AG10803 (cell line): ENCODE measurements around the gene EYS.
"Not testable (repeated sequence)": the region's sequence is repeated elsewhere in the genome, so short reads cannot be mapped to it uniquely, and the experiment has no call there.

Experiments
- DNase-seq: peaks from one replicate; pipeline ENCODE4 v3.0.0; 2010; ENCODE audit warnings: low read depth
- H3K4me3 ChIP-seq: 2 replicates; pipeline ENCODE4 v1.5.1; 2011; ENCODE audit warnings: mild to moderate bottlenecking, low read length, control low read depth
- CTCF ChIP-seq: conservative IDR thresholded peaks from 2 replicates; pipeline ENCODE4 v1.5.1; 2011; ENCODE audit warnings: mild to moderate bottlenecking, low read length, control low read depth, inconsistent platforms

Gene EYS

DNA sequence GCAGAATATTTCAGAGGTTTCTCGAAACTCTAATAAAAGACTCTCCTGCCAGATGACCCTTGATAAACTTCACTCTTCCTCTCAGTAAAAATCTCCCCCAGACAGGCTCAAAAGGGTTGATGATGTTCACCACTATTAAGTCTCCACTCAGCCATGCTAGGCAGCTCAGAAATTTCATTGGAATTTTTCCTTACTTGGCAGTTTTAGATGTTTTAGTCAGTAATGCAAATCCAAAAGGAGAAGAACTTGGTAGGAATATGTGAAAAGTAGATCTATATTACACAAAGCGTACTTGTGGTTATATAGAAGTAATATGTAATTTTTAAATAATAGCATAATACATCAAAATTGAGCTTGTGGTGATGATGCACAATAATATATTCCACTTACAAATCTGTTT, 1738.4 kb downstream of the EYS start:
- DNase-seq, result no peak
- TF ChIP-seq CTCF, result no peak
- no peak overlapping the region for H3K4me3 ChIP-seq

DNA sequence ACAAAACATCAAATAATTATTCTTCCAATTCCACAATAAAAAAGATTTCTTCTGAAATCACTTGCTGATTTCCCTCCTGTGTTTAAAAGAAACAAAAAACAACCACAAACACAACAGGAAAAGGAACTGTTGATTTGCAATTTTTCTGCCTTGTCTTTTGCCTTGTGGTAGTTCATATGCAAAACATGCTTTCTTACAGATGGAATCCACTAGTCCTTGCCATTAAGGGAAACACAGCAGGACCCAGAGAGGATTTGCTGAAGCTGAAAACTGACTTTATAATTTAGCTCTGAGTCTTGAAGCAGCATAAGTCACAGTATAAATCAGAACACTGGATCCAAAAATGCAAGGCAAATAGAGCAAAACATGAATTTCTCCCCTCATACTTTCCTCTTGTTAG, 1742.7 kb downstream of the EYS start:
- no peak for DNase-seq
- H3K4me3 ChIP-seq, result no peak overlapping the region
- no peak for TF ChIP-seq CTCF

DNA sequence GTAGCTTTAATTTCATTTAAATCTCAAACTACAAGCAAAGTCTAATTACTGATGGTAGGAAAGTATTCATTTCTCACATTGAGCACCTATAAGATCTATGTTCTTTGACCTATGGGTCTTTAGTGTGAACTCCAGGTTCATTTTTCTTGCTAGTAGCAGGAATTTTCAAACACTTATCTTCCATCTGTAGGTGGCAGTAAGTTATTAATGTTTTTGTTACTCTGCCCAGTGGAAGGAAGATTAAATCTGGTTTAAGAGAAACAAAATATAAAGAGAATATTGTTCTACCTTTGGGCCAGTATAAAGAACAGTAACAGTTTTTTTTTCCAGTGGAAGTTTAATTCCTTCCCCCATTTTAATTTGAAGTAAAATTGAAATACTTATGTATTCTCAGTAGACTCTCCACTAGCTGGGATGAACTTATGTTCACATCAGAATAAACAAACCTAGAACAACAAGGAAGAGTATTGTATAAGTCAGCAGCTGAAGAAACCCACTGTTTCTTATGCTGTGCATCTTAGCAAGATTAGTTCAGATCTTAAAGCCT, 1743.2 kb downstream of the EYS start:
- no peak overlapping the region for H3K4me3 ChIP-seq
- no peak for DNase-seq
- TF ChIP-seq CTCF, result no peak

DNA sequence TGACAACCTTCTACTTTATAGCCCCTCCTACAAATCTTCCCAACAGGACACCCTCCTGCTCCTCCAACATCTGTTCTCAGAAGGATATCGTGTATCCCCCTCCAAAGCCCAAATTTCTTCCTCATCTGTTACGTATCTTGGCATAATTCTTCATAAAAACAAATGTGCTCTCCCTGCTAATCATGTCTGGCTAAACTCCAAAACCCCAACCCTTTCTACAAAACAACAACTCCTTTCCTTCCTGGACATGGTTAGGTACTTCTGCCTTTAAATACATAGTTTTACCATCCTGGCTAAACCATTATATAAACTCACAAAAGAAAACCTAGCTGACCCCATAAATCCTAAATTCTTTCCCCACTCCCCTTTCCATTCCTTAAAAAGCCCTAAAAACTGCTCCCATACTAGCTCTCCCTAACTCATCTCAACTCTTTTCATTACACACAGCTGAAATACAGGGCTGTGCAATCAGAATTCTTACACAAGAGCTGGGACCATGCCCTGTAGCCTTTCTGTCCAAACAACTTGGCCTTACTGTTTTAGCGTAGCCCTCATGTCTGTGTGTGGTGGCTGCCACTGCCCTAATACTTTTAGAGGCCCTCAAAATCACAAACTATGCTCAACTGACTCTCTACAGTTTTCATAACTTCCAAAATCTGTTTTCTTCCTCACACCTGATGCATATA, 1753.5 kb downstream of the EYS start:
- not testable (repeated sequence) for H3K4me3 ChIP-seq, DNase-seq

DNA sequence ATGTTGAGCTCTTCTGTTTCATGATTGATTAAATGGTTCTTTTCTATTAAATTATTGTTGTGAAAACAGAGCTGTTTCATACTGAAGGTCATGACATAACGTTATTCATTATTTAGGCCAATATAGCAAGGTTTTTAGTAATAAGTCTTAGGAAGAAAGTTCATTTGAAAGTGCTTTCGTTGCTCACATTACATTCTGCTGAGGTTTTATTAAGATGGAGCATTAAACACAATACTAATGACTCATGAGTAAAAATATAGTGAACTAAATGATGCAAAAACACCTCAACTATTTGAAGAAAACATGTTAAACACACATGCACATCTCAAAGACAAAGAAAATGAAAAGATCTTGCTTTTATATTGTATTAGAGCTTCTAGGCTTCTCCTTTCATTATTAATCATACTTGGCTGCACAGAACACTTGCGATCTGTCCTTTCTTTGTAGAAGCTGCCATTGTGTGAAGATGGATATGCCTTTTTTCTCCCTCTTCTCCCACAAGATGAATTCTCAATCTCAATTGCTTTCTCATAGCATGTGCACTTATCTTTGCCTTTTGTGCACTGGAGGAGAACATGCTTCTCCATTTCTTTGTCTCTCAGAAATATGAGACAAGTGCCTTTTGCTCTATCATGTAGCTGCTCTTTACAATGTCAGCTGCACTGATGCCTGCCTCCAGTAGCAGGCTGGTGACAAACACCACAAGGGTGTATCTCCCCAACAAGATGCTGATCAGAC, 1759.1 kb downstream of the EYS start:
- TF ChIP-seq CTCF, result no peak
- DNase-seq, result no peak
- no peak overlapping the region for H3K4me3 ChIP-seq

- no peak overlapping the region for H3K4me3 ChIP-seq
- no peak for DNase-seq
- TF ChIP-seq CTCF, result no peak
Measured at GRCh38 chr6:63945987-63946386, 1761.0 kb downstream of the EYS start.

DNA sequence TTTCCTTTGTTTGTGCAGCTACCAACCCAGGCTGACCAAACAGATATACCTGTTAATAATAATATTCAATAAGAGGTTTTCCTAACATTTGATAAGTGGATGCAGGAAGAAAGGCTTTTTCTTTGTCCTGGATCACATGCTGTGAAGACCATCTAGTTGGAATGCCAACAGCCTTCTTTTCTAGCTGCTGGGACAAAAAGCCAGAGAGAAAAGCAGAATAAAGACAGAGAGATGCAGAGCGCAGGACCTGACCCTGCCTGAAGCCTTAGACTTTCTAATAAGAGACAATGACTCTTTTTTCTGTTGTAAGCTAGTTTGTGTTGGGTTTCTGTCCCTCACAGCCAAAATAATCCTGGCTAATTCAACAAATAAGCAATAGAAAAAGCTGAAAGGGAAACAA, 1763.2 kb downstream of the EYS start:
- H3K4me3 ChIP-seq, result no peak overlapping the region
- no peak for TF ChIP-seq CTCF
- DNase-seq, result no peak
